Neuronal stem cell (in vitro differentiated cells): ENCODE data around the gene CTRB1.
A peak's percentile ranks its signal among the peaks of the same experiment; 100 is the strongest.
"Not testable (repeated sequence)": the region's sequence is repeated elsewhere in the genome, so short reads cannot be mapped to it uniquely, and the experiment has no call there.

Source experiments
- DNase-seq: peaks from one replicate; pipeline ENCODE4 v3.0.0-alpha.2; 2013; ENCODE audit warnings: low spot score
- H2AFZ ChIP-seq: one replicate; pipeline ENCODE4 v1.6.1; 2013; ENCODE audit warnings: mild to moderate bottlenecking, low read length, inconsistent platforms
- H2AK5ac ChIP-seq: 2 replicates; pipeline ENCODE4 v1.6.1; 2013; ENCODE audit warnings: low read depth, mild to moderate bottlenecking, inconsistent platforms, low read length, moderate library complexity, mixed read lengths
- H2BK120ac ChIP-seq: 2 replicates; pipeline ENCODE4 v1.6.1; 2013; ENCODE audit warnings: low read depth, mild to moderate bottlenecking, inconsistent platforms, low read length, moderate library complexity, mixed read lengths
- H2BK12ac ChIP-seq: one replicate; pipeline ENCODE4 v1.6.1; 2013; ENCODE audit warnings: low read length, inconsistent platforms
- H2BK15ac ChIP-seq: 2 replicates; pipeline ENCODE4 v1.6.1; 2013; ENCODE audit warnings: mild to moderate bottlenecking, low read length, inconsistent platforms, mixed read lengths
- H2BK5ac ChIP-seq: one replicate; pipeline ENCODE4 v1.6.1; 2013; ENCODE audit warnings: inconsistent platforms, mild to moderate bottlenecking, low read length, moderate library complexity
- H3K14ac ChIP-seq: one replicate; pipeline ENCODE4 v1.6.1; 2013; ENCODE audit warnings: low read length, inconsistent platforms
- H3K18ac ChIP-seq: 2 replicates; pipeline ENCODE4 v1.6.1; 2013; ENCODE audit warnings: low read length, inconsistent platforms
- H3K23ac ChIP-seq: 2 replicates; pipeline ENCODE4 v1.6.1; 2013; ENCODE audit warnings: low read depth, mild to moderate bottlenecking, mixed read lengths, low read length, inconsistent platforms; ENCODE audit not compliant: poor library complexity
- H3K27ac ChIP-seq: replicated peaks from 3 replicates; pipeline ENCODE4 v1.5.1; 2013; ENCODE audit warnings: low read length, inconsistent platforms
- H3K27me3 ChIP-seq, 3 experiments: 2 replicates each; pipeline ENCODE4 v1.6.1; 2013; ENCODE audit warnings: low read length in 3 of 3, mild to moderate bottlenecking in 2 of 3, inconsistent platforms in 1 of 3, low read depth in 1 of 3, mixed read lengths in 1 of 3, moderate library complexity in 1 of 3; ENCODE audit not compliant: control insufficient read depth in 3 of 3, insufficient read depth in 3 of 3
- H3K36me3 ChIP-seq, 2 donors: replicated peaks in 1 of 2; 2 replicates each; pipeline ENCODE4 v1.6.1; 2013; ENCODE audit warnings: low read length in 2 of 2; ENCODE audit not compliant: control insufficient read depth in 2 of 2, insufficient read depth in 2 of 2
- H3K4ac ChIP-seq: 2 replicates; pipeline ENCODE4 v1.6.1; 2013; ENCODE audit warnings: inconsistent platforms, mild to moderate bottlenecking, low read length, moderate library complexity
- H3K4me1 ChIP-seq, 2 donors: 1 replicate in 1 of 2; 2 replicates in 1 of 2; pipeline ENCODE4 v1.6.1; 2013; ENCODE audit warnings: low read length in 2 of 2, low read depth in 1 of 2; ENCODE audit not compliant: control insufficient read depth in 2 of 2, insufficient read depth in 1 of 2
- H3K4me2 ChIP-seq: one replicate; pipeline ENCODE4 v1.6.1; 2013; ENCODE audit warnings: mild to moderate bottlenecking, low read length, inconsistent platforms; ENCODE audit not compliant: insufficient read depth, poor library complexity, severe bottlenecking
- H3K4me3 ChIP-seq, 2 donors: 2 replicates each; pipeline ENCODE4 v1.5.1; 2013; ENCODE audit warnings: low read length in 2 of 2, mild to moderate bottlenecking in 2 of 2, inconsistent platforms in 1 of 2, moderate library complexity in 1 of 2
- H3K79me1 ChIP-seq: one replicate; pipeline ENCODE4 v1.6.1; 2013; ENCODE audit warnings: low read depth, mild to moderate bottlenecking, inconsistent platforms, low read length, moderate library complexity
- H3K9ac ChIP-seq: one replicate; pipeline ENCODE4 v1.6.1; 2013; ENCODE audit warnings: mild to moderate bottlenecking, low read depth, low read length, inconsistent platforms; ENCODE audit not compliant: poor library complexity
- H3K9me3 ChIP-seq, 2 donors: replicated peaks in 1 of 2; 2 replicates each; pipeline versions ENCODE3 to v1.6.1; 2013; ENCODE audit warnings: low read length in 2 of 2, mild to moderate bottlenecking in 2 of 2, inconsistent platforms in 1 of 2, low read depth in 1 of 2, mixed read lengths in 1 of 2, moderate library complexity in 1 of 2; ENCODE audit not compliant: control insufficient read depth in 2 of 2, insufficient read depth in 1 of 2
- H4K8ac ChIP-seq: one replicate; pipeline ENCODE4 v1.6.1; 2013; ENCODE audit warnings: low read depth, mild to moderate bottlenecking, inconsistent platforms, low read length, moderate library complexity
- H4K91ac ChIP-seq: one replicate; pipeline ENCODE4 v1.6.1; 2013; ENCODE audit warnings: low read length, low read depth, mild to moderate bottlenecking, inconsistent platforms; ENCODE audit not compliant: poor library complexity
- WGBS, 2 donors: extraction: QIAGEN DNeasy Blood & Tissue Kit; methylation state at CpG; one replicate each; pipeline ENCODE4 v1.1.7; 2013; ENCODE audit warnings: missing lambda C conversion rate in 2 of 2, mixed read lengths in 1 of 2; ENCODE audit not compliant: insufficient read length in 2 of 2, insufficient replicate concordance in 1 of 2; ENCODE audit errors: extremely low coverage in 2 of 2; 5-methylcytosine and 5-hydroxymethylcytosine counted together

CTRB1 gene

DNA sequence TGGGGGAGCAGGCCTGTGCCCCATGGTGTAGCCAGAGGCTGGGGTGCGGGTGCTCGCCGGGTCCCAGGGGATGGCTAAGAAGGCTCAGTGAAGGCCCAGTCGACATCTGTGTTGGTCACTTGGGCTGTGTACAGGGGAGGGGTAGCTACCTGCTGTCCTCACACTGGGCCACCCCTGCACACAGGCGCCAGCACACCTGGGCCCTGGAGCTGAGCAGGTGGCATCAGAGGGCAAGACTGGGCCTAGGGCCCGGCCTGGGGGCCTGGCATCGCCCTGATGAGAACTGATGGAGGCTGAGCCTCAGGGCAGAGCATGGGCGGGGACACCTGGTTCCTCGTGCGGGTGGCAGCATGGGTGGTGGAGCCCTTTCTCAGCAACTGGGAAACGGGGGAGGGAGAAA, 11.0 kb upstream of the CTRB1 start:
- H2BK15ac ChIP-seq: peak overlapping the region; percentile 75
- no peak overlapping the region for H3K23ac ChIP-seq
- H3K4ac ChIP-seq: peak overlapping the region; percentile 23
- H2BK5ac ChIP-seq: no peak overlapping the region
- no peak overlapping the region for H3K9ac ChIP-seq
- H2BK12ac ChIP-seq: no peak overlapping the region
- no peak overlapping the region for H2AK5ac ChIP-seq
- no CpG with 5 or more reads among the region's 11 CpGs for WGBS, 2 donors
- peak overlapping the region; percentile 56 for H3K14ac ChIP-seq
- H3K4me2 ChIP-seq: no peak overlapping the region
- H2AFZ ChIP-seq: no peak overlapping the region
- H3K9me3 ChIP-seq: no peaks in the 10 kb centered on the region
- no peak overlapping the region for H3K4me3 ChIP-seq
- H4K8ac ChIP-seq: no peak overlapping the region
- H3K36me3 ChIP-seq: no peaks in the 10 kb centered on the region
- peaks cover 0 to 6% (median 0%) of the 10 kb centered on the region in 3 experiments for H3K27me3 ChIP-seq
- no peak overlapping the region for H3K27ac ChIP-seq
- no peak overlapping the region for H4K91ac ChIP-seq
- H3K79me1 ChIP-seq: no peaks in the 10 kb centered on the region
- no peak for DNase-seq
- H3K4me1 ChIP-seq: peaks cover 0 to 5% of the 10 kb centered on the region in 2 donors
- no peak overlapping the region for H2BK120ac ChIP-seq
- peak overlapping the region; percentile 35 for H3K18ac ChIP-seq

DNA sequence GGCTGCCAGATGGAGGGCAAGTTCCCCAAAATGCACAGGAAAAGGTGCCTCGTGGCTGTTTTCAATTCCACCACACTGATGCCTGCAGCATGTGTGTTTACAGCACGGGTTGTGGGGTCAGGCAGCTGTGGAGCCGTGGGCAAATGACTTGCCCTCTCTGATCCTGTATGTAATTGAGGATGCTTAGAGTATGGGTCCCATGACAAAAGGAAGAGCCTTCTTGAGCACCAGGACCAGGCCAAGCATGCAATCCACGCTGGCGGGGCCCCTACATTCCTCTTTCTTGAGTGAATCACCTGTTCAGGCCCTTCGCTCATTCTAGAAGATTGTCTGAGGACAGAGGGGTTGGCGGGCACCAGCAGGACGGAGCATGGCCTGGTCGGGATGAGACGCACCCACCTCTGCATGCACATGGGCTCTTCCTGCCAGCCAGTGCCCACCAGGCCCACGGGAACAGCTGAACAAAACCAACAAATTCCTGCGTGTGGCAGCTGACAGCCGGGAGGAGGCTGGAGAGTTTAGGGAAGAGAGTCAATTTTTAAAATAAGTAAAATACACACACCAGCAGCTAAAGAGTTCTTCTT, 10.5 kb upstream of the CTRB1 start:
- no peak overlapping the region for H4K91ac ChIP-seq
- no peak overlapping the region for H2AFZ ChIP-seq
- H3K27ac ChIP-seq: no peak overlapping the region
- peak overlapping the region; percentile 75 for H2BK15ac ChIP-seq
- H3K9me3 ChIP-seq: no peaks in the 10 kb centered on the region
- H3K14ac ChIP-seq: no peak overlapping the region
- peaks cover 0 to 5% of the 10 kb centered on the region in 2 donors for H3K4me1 ChIP-seq
- no peak overlapping the region for H4K8ac ChIP-seq
- H3K18ac ChIP-seq: peak overlapping the region; percentile 35
- no peak overlapping the region for H2BK120ac ChIP-seq
- H2BK5ac ChIP-seq: no peak overlapping the region
- H3K4ac ChIP-seq: no peak overlapping the region
- WGBS, 2 donors: no CpG with 5 or more reads among the region's 13 CpGs
- H3K36me3 ChIP-seq: no peaks in the 10 kb centered on the region
- H3K9ac ChIP-seq: no peak overlapping the region
- no peaks in the 10 kb centered on the region for H3K79me1 ChIP-seq
- H3K4me2 ChIP-seq: no peak overlapping the region
- H3K27me3 ChIP-seq: peaks cover 0 to 6% (median 0%) of the 10 kb centered on the region in 3 experiments
- no peak for DNase-seq
- H2BK12ac ChIP-seq: no peak overlapping the region
- no peak overlapping the region for H2AK5ac ChIP-seq
- no peak overlapping the region for H3K4me3 ChIP-seq
- no peak overlapping the region for H3K23ac ChIP-seq

DNA sequence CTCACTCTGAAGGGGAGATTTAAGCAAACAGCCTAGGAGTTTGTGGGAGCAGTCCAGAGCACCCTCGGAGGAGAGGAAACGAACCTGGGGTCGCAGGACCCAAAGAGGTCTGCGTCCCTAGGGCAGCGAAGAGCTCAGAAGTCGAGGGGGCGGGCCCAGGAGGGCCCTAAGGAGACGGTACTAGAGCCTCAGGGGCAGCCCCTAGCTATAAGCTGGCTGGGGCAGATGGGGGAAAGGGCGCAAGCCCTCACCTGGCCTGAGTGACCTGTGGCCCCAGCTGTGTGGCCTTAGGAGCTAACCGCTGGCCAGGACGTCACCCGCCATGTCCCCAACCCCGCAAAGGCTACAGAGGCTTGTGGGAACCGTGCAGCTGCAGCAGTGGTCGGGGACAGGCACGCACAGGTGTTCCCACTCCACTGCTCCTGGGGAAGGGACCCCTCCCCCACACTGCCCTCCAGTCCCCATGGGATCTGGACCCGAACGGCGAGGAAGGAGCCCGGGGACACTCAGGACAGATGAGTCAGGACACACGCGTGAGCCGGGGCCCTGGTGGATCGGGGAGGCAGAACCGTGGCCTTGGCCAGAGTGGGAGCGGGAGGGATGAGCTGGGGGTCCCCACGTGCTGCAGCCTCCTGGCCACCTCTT, 9.8 kb upstream of the CTRB1 start:
- Histone ChIP-seq H2BK120ac (no peak overlapping the region), H2BK5ac (no peak overlapping the region), H3K4me2 (no peak overlapping the region), H3K4me3 (no peak overlapping the region), H3K27me3 (peaks cover 0 to 6% (median 0%) of the 10 kb centered on the region in 3 experiments), H2BK15ac (no peak overlapping the region), H3K4me1 (peaks cover 0 to 2% of the 10 kb centered on the region in 2 donors), H3K4ac (no peak overlapping the region), H2BK12ac (no peak overlapping the region), H3K36me3 (no peaks in the 10 kb centered on the region), H2AFZ (no peak overlapping the region), H3K9me3 (no peaks in the 10 kb centered on the region), H3K23ac (peak overlapping the region; percentile 81), H3K27ac (no peak overlapping the region), H2AK5ac (peak overlapping the region; percentile 60), H3K79me1 (no peaks in the 10 kb centered on the region), H3K9ac (no peak overlapping the region), H4K91ac (no peak overlapping the region), H3K18ac (peak overlapping the region; percentile 29), H4K8ac (no peak overlapping the region), H3K14ac (peak overlapping the region; percentile 96)
- WGBS, 2 donors: no CpG with 5 or more reads among the region's 27 CpGs
- DNase-seq: no peak

DNA sequence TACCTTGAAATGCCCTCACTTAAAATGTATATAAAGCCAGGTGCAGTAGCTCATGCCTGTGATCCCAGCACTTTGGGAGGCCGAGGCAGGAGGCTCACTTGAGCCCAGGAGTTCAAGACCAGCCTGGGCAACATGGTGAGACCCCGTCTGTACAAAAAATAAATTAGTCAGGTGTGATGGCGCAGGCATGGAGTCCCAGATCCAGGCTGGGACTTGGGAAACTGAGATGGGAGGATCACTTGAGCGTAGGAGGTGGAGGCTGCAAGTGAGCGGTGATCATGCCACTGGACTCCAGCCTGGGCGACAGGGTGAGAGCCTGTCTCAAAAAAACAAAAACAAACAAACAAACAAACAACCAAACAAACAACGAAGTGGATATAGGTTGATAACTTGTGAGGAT, 9.3 kb upstream of the CTRB1 start:
- not testable (repeated sequence) for H2BK15ac ChIP-seq

More for the DNA sequence above, 9.3 kb upstream of the CTRB1 start:
- H3K23ac ChIP-seq, DNase-seq, H3K9ac ChIP-seq, H3K4me2 ChIP-seq, H3K79me1 ChIP-seq, H3K14ac ChIP-seq, H3K36me3 ChIP-seq, H4K91ac ChIP-seq, H2AK5ac ChIP-seq, H3K9me3 ChIP-seq, H3K4ac ChIP-seq, H2BK12ac ChIP-seq, H2BK5ac ChIP-seq, H3K4me3 ChIP-seq, H4K8ac ChIP-seq, H3K18ac ChIP-seq, H2AFZ ChIP-seq, H3K27ac ChIP-seq, H3K27me3 ChIP-seq, H2BK120ac ChIP-seq, H3K4me1 ChIP-seq: not testable (repeated sequence)
- WGBS, 2 donors: no CpG with 5 or more reads among the region's 7 CpGs
